ENCODE measurements around the gene GALNT5. TPM values are rescaled to one million over a fixed set of nuclear protein-coding genes. Genes with fewer than 3 reads are reported as not detected.
"Not testable (repeated sequence)": the region's sequence is repeated elsewhere in the genome, so short reads cannot be mapped to it uniquely, and the experiment has no call there.

Gene GALNT5
- total RNA-seq, 1 donor from 2014 or later = not detected

DNA sequence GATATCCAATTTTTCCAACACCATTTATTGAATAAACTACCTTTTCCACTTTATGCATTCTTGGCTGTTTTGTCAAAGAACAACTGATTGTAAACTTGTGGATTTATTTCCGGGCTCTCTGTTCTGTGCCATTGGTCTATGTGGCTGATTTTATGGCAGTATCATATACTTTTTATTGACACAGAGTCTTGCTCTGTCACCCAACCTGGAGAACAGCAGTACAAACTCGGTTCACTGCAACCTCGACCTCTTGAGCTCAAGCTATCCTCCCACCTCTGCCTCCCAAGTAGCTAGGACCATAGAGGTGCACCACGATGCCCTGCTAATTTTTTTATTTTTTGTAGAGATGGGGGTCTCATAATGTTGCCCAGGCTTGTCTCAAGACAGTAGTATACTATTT lies 6.7 kb upstream of the GALNT5 start:
- intact Hi-C loops (cut with micrococcal nuclease) = no loop called here

DNA sequence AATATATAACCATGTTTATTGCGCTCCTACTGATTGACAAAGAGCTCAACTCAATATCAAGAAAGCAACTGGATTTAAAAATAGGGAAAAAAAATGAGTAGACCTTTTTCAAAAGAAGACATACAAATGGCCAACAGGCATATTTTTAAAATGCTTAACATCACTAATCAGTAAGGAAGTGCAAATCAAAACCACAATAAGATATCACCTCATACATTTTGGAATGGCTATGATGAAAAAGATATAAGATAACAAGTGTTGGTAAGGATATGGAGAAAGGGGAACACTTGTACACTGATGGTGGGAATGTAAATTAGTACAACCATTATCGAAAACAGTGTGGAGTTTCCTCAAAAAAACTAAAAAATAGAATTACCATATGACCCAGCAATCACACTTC lies 5.6 kb upstream of the GALNT5 start:
- intact Hi-C loops (cut with micrococcal nuclease) = no loop called here

DNA sequence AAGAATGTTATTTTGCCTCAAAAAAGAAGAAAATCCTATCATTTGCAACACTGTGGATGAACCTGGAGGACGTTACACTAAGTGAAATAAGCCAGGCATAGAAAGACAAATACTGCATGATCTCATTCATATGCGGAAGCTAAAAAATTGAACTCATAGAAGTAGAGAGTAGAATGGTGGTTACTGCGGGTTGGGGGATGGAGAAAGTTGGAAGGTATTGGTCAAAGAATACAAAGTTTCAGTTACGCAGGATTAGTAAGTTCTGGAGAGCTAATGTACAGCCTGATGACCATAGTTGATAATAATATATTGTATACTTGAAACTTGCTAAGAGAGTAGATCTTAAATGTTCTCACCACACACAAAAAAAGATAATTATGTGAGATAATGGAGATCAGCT lies 5.0 kb upstream of the GALNT5 start:
- intact Hi-C loops (cut with micrococcal nuclease) = no loop called here

DNA sequence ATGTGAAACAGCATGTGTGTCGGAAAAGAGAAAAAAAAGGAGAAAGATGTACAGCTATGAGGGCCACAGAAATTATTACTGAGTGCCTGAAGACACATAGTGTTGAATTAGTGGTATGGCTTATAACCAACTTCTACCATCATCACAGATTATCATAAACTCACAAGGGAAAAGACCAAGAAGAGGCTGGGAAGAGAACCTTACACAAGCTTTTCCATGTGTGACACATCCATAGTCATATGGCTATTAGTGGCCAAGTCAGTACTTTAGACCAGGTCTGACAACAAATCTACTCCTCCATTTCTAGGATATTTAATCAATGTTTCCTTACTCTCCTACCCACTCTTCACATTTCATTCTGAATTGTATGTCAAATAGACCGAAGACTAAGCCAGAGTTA lies 3.5 kb upstream of the GALNT5 start:
- intact Hi-C loops (cut with micrococcal nuclease) = no loop called here

DNA sequence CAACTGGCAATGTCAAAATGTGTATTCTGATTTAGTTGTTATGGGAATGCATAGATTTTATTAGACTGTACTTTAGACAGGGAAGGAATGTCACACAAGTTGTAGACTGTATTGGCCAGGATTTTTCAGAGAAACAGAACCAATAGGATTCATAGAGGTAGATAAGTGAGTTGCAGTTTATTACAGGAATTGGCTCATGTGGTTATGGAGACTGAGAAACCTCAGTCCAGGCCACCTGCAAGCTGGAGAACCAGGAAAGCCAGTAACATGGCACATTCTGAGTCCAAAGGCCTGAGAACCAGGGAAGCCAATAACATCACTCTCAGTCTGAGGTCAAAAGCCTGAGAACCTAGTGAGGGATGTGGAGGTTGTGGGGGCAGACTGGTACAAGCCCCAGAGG lies 1.8 kb upstream of the GALNT5 start:
- intact Hi-C loops (cut with micrococcal nuclease) = no loop called here

DNA sequence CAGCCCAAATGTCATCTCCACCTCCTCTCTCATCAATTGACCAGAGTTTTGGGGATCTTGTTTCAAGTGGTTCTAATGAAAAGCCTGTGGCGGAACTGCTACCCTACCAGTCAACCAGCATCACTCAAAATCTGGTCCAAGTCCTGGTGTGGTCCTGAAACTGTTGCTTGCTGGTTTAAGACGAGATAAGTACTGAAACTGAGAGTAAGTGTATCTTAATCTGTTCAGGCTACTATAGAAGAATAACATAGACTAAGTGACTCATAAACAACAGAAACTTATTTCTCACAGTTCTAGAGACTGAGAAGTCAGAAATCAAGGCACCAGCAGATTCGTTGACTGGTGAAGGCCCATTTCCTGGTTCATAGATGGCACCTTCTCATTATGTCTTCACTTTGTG lies 879 bp upstream of the GALNT5 start:
- intact Hi-C loops (cut with micrococcal nuclease) = no loop called here

DNA sequence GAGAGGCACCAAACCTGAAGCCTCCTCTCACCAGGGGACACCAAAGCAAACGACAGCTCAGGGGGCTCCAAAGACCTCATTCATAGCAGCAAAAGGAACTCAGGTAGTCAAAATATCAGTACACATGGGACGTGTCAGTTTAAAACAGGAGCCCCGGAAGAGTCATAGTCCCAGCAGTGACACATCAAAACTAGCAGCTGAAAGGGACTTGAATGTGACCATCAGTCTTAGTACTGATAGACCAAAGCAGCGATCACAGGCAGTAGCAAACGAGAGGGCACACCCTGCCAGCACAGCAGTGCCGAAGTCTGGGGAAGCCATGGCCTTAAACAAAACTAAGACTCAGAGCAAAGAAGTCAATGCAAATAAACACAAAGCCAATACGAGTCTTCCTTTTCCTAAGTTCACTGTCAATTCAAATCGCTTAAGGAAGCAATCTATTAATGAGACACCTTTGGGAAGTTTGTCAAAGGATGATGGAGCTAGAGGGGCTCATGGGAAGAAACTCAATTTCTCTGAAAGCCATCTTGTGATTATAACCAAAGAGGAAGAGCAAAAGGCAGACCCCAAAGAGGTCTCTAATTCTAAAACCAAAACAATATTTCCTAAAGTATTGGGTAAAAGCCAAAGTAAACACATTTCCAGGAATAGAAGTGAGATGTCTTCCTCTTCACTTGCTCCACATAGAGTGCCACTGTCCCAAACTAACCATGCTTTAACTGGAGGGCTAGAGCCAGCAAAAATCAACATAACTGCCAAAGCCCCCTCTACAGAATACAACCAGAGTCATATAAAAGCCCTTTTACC lies 1.2 kb downstream of the GALNT5 start:
- intact Hi-C loops (cut with micrococcal nuclease) = no loop called here

DNA sequence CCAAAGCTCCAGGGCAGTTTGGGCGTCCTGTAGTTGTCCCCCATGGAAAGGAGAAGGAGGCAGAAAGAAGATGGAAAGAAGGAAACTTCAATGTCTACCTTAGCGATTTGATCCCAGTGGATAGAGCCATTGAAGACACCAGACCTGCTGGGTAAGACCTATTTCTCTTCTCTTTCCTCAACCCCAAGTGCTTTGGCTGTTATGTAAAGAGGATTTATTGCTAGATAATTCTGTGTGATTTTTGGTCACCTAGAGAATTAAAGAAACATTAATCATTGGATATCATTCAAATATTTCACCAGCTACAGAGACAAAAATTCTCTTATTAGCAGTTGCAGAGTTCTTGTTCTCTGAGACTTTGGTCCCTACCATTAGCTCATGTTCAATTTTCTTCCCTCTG lies 1.9 kb downstream of the GALNT5 start:
- intact Hi-C loops (cut with micrococcal nuclease) = no loop called here

DNA sequence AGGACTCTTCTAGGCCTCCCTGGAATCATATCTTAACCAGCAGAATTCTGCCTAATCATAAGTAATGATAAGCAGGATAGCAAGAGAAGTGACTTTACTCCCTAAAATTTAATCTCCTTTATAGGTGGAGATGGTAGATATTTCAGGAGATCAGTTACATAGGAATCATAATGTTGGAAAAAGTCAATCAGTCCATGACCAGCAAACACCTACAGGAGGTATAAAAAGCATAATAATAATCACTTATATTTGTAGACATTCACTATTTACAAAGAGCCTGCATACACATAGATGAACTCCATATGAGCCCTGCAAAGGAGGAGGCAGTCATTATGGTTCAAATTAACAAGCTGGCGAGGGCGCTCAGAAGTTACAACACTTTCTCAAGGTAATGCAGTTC lies 2.5 kb downstream of the GALNT5 start:
- intact Hi-C loops (cut with micrococcal nuclease) = loop anchor here (10.0 kb wide), 1 partner anchor 935 kb away; no protein-coding TSS in a partner anchor

DNA sequence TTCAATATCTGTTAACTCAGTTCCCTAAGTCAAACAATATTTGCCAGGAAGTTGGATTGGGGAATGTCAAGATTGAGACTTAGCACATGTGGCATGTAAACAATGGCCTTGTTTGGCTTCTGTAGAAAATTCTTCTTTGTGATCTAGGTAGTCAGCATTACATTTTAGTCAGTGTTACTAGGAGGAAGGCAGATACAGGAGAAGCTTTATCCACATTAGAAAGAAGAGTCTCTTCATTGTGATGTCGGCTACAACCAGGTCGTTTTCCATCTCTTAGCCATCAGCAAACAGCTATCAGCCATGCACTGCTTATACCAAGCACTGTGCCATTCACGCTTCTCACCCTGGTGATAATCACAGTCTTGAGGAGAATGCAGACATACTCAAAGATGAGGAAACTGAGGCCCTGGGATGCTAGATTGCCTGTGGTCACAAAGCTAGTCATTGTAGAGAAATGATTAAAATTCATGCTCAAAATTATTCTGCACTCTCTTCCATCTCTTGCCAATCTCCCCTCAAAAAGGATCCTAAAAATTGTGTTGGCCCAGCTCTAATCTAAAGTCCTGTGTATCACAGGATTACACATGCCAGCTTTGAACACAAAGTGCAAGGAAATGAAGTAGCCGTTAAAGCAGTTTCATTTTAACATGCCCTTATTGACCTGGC lies 3.2 kb downstream of the GALNT5 start:
- intact Hi-C loops (cut with micrococcal nuclease) = loop anchor here (1.0 to 10.0 kb wide), 2 partner anchors 9 to 936 kb away; no protein-coding TSS in a partner anchor

DNA sequence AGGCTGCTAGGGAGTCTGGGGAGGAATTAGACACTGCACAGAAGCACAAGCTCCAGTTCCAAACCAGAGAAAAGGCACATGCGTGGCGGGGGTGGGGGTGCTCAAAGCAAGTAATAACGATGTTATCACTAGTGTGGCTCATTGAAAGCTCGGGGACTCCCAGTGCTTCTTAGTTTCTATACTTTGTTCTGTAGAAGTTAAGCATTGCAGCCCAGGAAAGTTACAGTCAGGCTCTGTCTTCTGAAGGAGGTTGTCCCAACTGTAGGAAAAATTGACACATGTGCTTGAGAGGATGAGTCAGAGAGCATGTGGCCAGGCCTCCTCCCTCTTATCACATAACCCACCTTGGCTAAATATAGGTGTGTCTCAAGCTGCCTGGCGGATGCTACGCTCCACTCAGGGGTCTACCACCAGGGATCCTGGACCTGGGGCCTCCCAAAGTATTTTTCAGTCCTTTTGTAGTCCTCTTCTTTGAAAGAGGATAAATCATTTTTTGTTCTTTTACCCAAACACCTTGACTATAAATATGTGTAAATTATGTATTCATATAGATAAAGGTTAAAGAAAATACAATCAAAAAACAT lies 3.8 kb downstream of the GALNT5 start:
- intact Hi-C loops (cut with micrococcal nuclease) = loop anchor here (1.0 to 10.0 kb wide), 2 partner anchors 8 to 936 kb away; no protein-coding TSS in a partner anchor

DNA sequence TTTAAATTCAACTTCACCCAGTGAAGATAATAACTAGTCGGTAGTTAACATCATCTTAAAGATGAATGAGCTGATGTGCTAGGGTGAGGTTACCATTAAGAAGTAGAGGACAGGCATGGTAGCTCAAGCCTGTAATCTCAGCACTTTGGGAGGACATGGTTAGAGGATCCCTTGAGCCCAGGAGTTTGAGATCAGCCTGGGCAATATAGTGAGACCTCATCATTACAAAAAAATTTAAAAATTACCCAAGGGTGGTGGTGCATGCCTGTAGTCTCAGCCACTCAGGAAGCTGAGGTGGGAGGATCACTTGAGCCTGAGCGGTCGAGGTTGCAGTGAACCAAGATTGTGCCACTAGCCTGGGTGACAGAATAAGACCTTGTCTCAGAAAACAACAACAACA lies 4.7 kb downstream of the GALNT5 start:
- intact Hi-C loops (cut with micrococcal nuclease) = loop anchor here (10.0 kb wide), 1 partner anchor 937 kb away; no protein-coding TSS in a partner anchor

DNA sequence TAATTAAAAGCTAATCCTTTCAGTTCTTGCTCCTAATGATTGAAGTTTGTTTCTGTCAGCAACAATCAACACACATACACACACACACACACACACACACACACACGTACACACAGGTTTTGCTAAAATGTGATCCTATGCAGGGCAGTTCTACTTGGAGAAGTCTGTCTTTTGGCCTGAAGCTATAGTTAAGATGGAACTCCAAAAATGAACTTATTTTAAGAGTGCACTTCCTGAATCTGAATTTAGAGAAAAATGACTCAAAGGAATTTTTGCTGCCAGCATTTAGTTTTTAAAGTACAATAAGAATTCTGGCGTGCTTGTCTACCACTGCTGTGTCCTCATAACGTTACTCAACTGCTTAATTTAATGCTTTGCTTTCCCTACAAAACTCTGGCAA lies 6.6 kb downstream of the GALNT5 start:
- intact Hi-C loops (cut with micrococcal nuclease) = loop anchor here (10.0 kb wide), 1 partner anchor 939 kb away; no protein-coding TSS in a partner anchor

DNA sequence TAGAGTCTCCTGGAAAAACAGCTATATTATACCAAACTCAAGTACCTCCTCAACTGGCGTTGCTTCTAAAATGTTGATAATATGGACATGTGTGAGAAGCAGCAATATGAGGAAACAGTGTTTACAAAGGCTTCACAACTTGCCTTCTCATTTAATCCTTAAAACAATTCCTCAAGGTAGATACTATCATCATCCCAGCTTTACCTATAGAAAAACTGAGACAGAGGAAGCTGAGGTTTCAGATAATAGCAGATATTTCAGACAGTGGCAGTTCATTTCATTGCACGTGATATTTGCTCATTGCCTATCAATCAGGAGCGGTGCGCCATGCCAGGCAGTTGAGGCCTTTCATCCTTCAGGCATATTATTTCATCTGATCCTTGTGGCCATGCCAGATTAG lies 8.3 kb downstream of the GALNT5 start:
- intact Hi-C loops (cut with micrococcal nuclease) = loop anchor here (10.0 kb wide), 1 partner anchor 941 kb away; no protein-coding TSS in a partner anchor

DNA sequence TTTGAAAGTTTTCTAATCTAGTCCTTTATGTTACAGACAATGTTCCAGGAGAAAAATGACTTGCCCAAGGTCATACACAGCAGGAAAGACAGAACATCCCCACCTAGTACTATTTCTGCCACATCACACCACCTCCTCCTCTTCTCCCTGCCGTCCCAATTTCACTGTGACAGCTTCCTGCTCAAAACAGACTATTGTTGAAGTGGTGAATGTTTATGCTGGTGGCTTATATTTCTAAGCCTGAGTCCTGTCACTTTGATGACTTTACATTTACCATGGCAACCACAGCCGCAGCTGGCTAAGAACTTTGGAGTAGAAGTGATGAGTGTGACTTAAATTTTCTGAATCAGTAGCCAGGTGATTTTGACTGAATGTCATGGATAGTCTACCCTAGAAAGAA lies 10.0 kb downstream of the GALNT5 start:
- intact Hi-C loops (cut with micrococcal nuclease) = loop anchor here (10.0 kb wide), 1 partner anchor 943 kb away; no protein-coding TSS in a partner anchor

DNA sequence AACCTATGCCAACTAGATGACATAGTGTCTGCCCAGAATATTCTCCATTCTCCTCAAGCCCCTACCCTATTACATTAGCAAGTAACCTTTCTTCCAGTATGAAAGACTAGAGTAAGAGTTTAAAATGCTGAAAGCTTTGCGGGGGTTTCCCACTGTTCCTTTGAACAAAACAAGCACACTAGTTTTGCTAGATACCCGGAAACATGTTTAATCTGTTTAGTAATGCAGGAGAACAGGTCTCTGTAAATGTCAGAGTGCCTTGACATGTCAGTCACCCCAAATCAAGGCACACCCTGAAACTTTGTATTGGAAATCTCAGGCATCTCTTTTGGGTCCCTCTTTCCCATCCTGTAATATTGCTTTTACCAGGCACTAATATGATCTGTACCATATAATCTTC lies 11.6 kb downstream of the GALNT5 start:
- intact Hi-C loops (cut with micrococcal nuclease) = loop anchor here (1.0 to 10.0 kb wide), 2 partner anchors 8 to 944 kb away; no protein-coding TSS in a partner anchor

DNA sequence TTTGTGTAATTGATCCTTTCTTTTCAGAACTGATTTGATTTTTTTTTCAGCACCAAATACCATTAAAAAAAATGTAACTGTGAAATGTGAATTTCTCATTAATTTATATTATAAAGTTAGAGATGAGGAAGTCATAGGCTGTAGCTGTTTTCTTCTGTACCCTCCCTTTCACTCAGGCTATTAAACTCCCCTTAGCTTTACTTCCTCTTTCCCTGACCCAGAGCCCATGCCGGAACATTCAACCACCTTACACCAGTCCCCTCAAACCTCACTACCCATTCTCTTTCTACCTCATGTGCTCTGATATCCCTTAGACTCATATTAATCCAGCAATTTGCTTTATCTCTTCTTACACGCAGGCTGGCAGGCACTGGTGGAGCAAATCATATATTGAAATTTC lies 12.4 kb downstream of the GALNT5 start:
- intact Hi-C loops (cut with micrococcal nuclease) = loop anchor here (1.0 to 10.0 kb wide), 2 partner anchors 9 to 945 kb away; no protein-coding TSS in a partner anchor

DNA sequence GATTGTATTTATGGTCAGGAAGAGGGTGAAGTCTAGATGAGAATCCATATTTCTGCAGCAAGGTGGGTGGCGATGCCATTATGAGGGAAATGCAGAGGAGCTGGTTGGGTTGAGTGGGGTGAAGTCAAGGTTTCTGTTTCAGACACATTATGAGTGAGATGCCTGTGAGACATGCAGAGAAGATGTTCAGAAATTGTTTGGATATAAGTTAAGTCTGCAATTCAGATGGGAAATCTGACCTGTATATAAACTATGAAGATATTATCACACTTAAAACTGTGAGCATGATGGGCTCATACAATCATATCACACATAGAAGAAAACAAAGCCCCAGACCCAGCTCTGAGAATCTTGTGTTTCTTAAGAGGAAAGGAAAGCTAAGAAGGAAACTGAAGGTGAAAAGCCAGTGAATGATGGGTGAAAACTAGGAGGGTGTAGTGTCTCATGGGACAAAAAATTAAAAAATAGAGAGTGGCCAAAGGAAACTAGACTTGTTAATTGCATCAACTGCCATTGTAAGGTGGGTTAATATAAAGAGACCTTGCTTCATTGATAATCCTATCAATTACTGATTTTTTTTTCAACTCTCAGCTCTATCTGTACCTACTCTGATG lies 14.2 kb downstream of the GALNT5 start:
- intact Hi-C loops (cut with micrococcal nuclease) = no loop called here

DNA sequence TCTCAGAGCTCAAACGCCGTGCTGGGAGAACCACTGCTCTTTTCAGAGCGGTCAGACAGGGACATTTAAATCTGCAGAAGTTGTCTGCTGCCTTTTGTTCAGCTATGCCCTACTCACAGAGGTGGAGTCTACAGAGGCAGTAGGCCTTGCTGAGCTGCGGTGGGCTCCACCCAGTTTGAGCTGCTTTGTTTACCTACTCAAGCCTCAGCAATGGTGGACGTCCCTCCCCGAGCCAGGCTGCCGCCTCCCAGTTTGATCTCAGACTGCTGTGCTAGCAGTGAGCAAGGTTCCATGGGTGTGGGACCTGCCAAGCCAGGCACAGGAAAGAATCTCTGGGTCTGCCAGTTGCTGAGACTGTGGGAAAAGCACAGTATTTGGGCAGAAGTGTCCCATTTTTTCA lies 21.8 kb downstream of the GALNT5 start:
- intact Hi-C loops (cut with micrococcal nuclease) = not testable (repeated sequence)

DNA sequence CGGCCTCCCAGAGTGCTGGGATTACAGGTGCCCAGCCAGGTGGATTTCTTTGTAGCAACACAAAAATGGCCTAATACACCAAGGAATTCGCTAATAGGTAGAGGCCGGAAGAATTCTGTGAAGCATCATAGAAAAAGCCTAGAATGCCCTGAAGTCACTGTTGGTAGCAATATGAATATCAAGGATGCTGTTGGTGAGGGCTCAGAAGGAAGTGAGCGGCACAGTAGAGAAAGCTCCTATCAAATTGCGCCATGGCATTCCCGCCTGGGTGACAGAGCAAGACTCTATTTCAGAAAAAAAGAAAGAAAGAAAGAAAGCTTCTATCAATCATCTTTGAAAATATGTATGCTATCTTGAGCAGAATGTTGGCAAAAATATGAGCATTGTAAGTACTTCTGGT lies 23.8 kb downstream of the GALNT5 start:
- intact Hi-C loops (cut with micrococcal nuclease) = no loop called here

DNA sequence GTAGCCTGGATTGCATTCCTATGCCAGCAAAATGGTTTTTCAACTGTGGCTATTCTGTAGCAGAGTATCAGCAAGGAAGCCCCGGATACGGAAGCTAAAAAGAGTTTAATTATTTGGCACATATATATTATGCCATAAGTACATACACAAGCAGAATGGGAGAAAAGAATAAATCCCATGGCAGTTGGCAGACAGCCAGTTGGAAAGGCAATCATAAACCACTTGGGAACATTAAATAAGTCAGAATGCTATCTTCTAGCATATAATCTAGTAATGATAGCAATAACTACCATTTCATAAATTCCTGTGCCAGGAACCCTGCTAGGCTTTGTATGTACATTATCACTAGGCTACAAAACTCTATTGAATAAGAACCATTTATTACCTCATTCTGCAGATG lies 26.0 kb downstream of the GALNT5 start:
- intact Hi-C loops (cut with micrococcal nuclease) = no loop called here

DNA sequence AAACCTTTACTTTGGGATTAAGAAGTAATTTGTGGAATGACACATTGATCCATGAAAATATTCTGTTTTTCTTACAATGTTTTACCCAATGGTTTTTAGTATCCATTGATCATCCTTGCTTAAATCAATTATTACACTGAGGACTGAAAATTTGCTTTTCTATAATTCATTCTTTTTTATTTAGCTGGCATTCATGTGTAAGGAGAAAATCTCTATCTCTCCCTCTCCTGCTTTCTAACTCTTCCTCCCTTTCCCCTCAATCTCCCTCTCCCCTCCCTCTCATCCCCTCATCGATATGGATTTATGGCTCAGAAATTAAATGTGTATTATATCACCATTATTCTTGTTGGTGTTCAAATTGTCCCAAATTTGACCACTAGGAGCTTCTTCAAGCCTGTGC lies 29.7 kb downstream of the GALNT5 start:
- intact Hi-C loops (cut with micrococcal nuclease) = no loop called here

Measured in T-helper 1 cell treated with Interleukin-12 subunit alpha and Interleukin-12 subunit beta and Interleukin-4 antibody, amounts not matched to agents 30 ng/mL and 1 ng/mL, for 36 hours (primary cell).